Esophagus squamous epithelium (tissue), 4 donors: ENCODE data around the gene ERC2.

Experiments
- POLR2A ChIP-seq, 4 donors: fragments of 450-650 bp; IDR thresholded peaks; one replicate each; pipeline ENCODE4 v1.6.1; 2017; ENCODE audit warnings: antibody characterized with exemption in 4 of 4, mild to moderate bottlenecking in 4 of 4, moderate library complexity in 3 of 4
- TF ChIP-seq, protein P1 (sequence below), 6 experiments: fragments of 450-650 bp in 4 of 6; fragments of 200-600 bp in 2 of 6; sonication (generic) in 2 of 6; IDR thresholded peaks; one replicate each; pipeline ENCODE4 v1.5.1; 2016 to 2019; ENCODE audit warnings: antibody characterized with exemption in 6 of 6, mild to moderate bottlenecking in 4 of 6, moderate library complexity in 4 of 6

DNA sequence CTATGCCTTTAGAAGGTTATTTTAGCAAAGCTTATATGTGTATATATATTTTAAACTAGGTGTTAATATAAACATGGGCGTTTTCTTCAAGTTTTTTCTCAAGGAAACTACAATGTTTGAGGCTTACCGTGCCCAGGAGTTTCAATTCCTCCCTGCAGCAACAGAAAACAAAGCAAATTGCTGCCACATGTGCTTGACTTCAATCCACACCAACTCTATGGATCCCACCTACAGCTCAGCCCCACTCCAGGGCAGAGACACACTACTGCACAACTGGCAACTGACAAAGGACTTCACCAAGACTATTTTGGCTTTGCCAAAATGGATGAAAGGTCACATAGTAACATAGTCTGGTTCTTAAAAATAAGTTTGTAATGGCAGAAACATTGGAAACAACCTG is 346.6 kb downstream of the ERC2 start:
- no peak for TF ChIP-seq POLR2A (IDR thresholded peaks at IDR 0.05)
- TF ChIP-seq, protein P1, sequence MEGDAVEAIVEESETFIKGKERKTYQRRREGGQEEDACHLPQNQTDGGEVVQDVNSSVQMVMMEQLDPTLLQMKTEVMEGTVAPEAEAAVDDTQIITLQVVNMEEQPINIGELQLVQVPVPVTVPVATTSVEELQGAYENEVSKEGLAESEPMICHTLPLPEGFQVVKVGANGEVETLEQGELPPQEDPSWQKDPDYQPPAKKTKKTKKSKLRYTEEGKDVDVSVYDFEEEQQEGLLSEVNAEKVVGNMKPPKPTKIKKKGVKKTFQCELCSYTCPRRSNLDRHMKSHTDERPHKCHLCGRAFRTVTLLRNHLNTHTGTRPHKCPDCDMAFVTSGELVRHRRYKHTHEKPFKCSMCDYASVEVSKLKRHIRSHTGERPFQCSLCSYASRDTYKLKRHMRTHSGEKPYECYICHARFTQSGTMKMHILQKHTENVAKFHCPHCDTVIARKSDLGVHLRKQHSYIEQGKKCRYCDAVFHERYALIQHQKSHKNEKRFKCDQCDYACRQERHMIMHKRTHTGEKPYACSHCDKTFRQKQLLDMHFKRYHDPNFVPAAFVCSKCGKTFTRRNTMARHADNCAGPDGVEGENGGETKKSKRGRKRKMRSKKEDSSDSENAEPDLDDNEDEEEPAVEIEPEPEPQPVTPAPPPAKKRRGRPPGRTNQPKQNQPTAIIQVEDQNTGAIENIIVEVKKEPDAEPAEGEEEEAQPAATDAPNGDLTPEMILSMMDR (IDR thresholded peaks at IDR 0.05): no peak
